Ovary (tissue), 9 donors: ENCODE results near the gene RAB3D. TPM values are rescaled to one million over a fixed set of nuclear protein-coding genes. Genes with fewer than 3 reads are reported as not detected.
"Not testable (repeated sequence)": the region's sequence is repeated elsewhere in the genome, so short reads cannot be mapped to it uniquely, and the experiment has no call there.

Source experiments
- DNase-seq, 5 donors: peaks; one replicate each; pipeline ENCODE4 v3.0.0-alpha.2; 2019 to 2020
- H3K27ac ChIP-seq, 2 donors: fragments of 200-600 bp; one replicate each; pipeline versions ENCODE4 v1.5.1 to v1.8.0; 2019 to 2022
- H3K27me3 ChIP-seq: fragments of 200-600 bp; one replicate; pipeline ENCODE4 v1.8.0; 2022
- H3K36me3 ChIP-seq: fragments of 200-600 bp; sonication (generic); one replicate; pipeline ENCODE4 v1.5.1; 2019
- H3K4me1 ChIP-seq: one replicate; pipeline ENCODE4 v1.8.1; 2013; ENCODE audit warnings: mild to moderate bottlenecking, moderate library complexity; ENCODE audit not compliant: insufficient read depth
- H3K4me3 ChIP-seq: fragments of 200-600 bp; sonication (generic); one replicate; pipeline ENCODE4 v1.5.1; 2017
- H3K9me3 ChIP-seq, 2 donors: fragments of 200-600 bp in 1 of 2; sonication (generic) in 1 of 2; one replicate each; pipeline versions ENCODE4 v1.5.1 to v1.8.1; 2013 to 2019; ENCODE audit warnings: mild to moderate bottlenecking in 1 of 2, moderate library complexity in 1 of 2
- CTCF ChIP-seq, 3 donors: fragments of 450-650 bp in 2 of 3; fragments of 200-600 bp in 1 of 3; IDR thresholded peaks; one replicate each; pipeline versions ENCODE4 v1.5.1 to v1.8.0; 2016 to 2022; ENCODE audit warnings: antibody characterized with exemption in 3 of 3, mild to moderate bottlenecking in 1 of 3
- EP300 ChIP-seq: sonication (generic); formaldehyde crosslinking; IDR thresholded peaks from one replicate; pipeline ENCODE4 v1.6.1; 2017; ENCODE audit warnings: antibody characterized with exemption
- POLR2A ChIP-seq: fragments of 450-650 bp; IDR thresholded peaks from one replicate; pipeline ENCODE4 v1.6.1; 2017; ENCODE audit warnings: antibody characterized with exemption, mild to moderate bottlenecking, moderate library complexity
- WGBS, 3 donors: extraction: QIAGEN DNeasy Blood & Tissue Kit in 1 of 3; methylation state at CpG; one replicate each; pipeline versions ENCODE4 v1.1.5 to v1.1.7; 2013 to 2017; 5-methylcytosine and 5-hydroxymethylcytosine counted together
- intact Hi-C, 4 donors: fragments of 100-400 bp; cut with DNase I; formaldehyde crosslinking; loops; one replicate each; pipeline versions ENCODE4 v1.11.0 to v1.15.1; 2022 to 2023
- polyA plus RNA-seq, 2 donors: library from polyadenylated mRNA; stranded (reverse); fragments of 200-250 nt in 1 of 2; fragments of 350-450 nt in 1 of 2; fragmentation: Illumina TruSeq in 1 of 2; extraction: RNeasy Lipid Tissue Mini Kit (QIAGEN cat#74804) in 1 of 2; gene quantifications; one replicate each; pipeline ENCODE4 v1.2.3, GENCODE V29; 2013 to 2014
- total RNA-seq, 7 donors: library from RNA; depleted of rRNA in 2 of 7; stranded (reverse); fragments of >200 nt in 2 of 7; fragmentation: NEBNext Ultra II Directional in 3 of 7; extraction: Animal tissue kit (Norgen Biotek cat#: 25700) in 3 of 7; gene quantifications; one replicate each; pipeline versions ENCODE4 v1.1.0 to v1.2.4, GENCODE V29; 2016 to 2023
- donor health status: DM: no; HTN: no; CAD: no; lungs with moderate emphysema.
- donor health status: DM: no; HTN: no; CAD: no.
- donor health status: Bipolar disorder and iron deficiency.
- donor health status: DM: yes; HTN: yes; CAD: no.
- donor health status: DM: no; HTN: no; CAD: no.
- donor health status: DM: yes; HTN: yes; CAD: no.

RAB3D gene
- total and polyA plus RNA-seq, 9 donors, result 4.7 to 27.2 (median 16.5) TPM

GRCh38 chr19:11321191-11322126 lies 18.0 kb downstream of the RAB3D start:
- H3K4me1 ChIP-seq, result peaks cover 10% of the 10 kb centered on the region
- no peak overlapping the region for H3K4me3 ChIP-seq
- no peaks in the 10 kb centered on the region for H3K9me3 ChIP-seq
- TF ChIP-seq CTCF (IDR thresholded peaks at IDR 0.05) (no peak), EP300 (no peak), POLR2A (no peak)
- intact Hi-C loops, result no loop called here
- WGBS, 3 donors, result 73 to 79% (median 75%) methylated on average over 14 of the region's 14 CpGs
- no peak for DNase-seq
- H3K27me3 ChIP-seq, result no peaks in the 10 kb centered on the region
- H3K27ac ChIP-seq, result no peak overlapping the region
- H3K36me3 ChIP-seq, result no peaks in the 10 kb centered on the region

GRCh38 chr19:11320278-11320995 lies 19.0 kb downstream of the RAB3D start:
- intact Hi-C loops, DNase-seq, H3K4me1 ChIP-seq, H3K36me3 ChIP-seq, H3K27ac ChIP-seq, H3K27me3 ChIP-seq, H3K9me3 ChIP-seq, H3K4me3 ChIP-seq: not testable (repeated sequence)
- WGBS, 3 donors, result 82 to 85% (median 83%) methylated on average over 9 of the region's 9 CpGs

GRCh38 chr19:11306337-11306736 lies 33.1 kb downstream of the RAB3D start:
- H3K36me3 ChIP-seq, result no peaks in the 10 kb centered on the region
- TF ChIP-seq EP300, result no peak
- no peak for TF ChIP-seq POLR2A
- no peak for TF ChIP-seq CTCF (IDR thresholded peaks at IDR 0.05)
- H3K9me3 ChIP-seq, result no peaks in the 10 kb centered on the region
- H3K27ac ChIP-seq, result no peak overlapping the region
- no peak overlapping the region for H3K4me3 ChIP-seq
- intact Hi-C loops, result no loop called here
- no peaks in the 10 kb centered on the region for H3K27me3 ChIP-seq
- no peaks in the 10 kb centered on the region for H3K4me1 ChIP-seq
- no peak for DNase-seq
- WGBS, 3 donors, result 64 to 83% (median 77%) methylated on average over 9 of the region's 9 CpGs

- Histone ChIP-seq H3K4me3 (no peak overlapping the region), H3K9me3 (no peaks in the 10 kb centered on the region), H3K27ac (no peak overlapping the region), H3K4me1 (no peaks in the 10 kb centered on the region), H3K36me3 (no peaks in the 10 kb centered on the region), H3K27me3 (no peaks in the 10 kb centered on the region)
- TF ChIP-seq CTCF (IDR thresholded peaks at IDR 0.05) (no peak), EP300 (no peak), POLR2A (no peak)
- intact Hi-C loops, result no loop called here
- 86 to 88% (median 86%) methylated on average over 5 of the region's 5 CpGs for WGBS, 3 donors
- DNase-seq, result no peak
Observed at GRCh38 chr19:11304936-11305335, 34.5 kb downstream of the RAB3D start.

GRCh38 chr19:11300811-11301120 lies 38.7 kb downstream of the RAB3D start:
- TF ChIP-seq EP300, result no peak
- no peak for TF ChIP-seq POLR2A
- no peak for TF ChIP-seq CTCF (IDR thresholded peaks at IDR 0.05)
- Histone ChIP-seq H3K36me3 (no peaks in the 10 kb centered on the region), H3K27ac (no peak overlapping the region), H3K9me3 (no peaks in the 10 kb centered on the region), H3K27me3 (no peaks in the 10 kb centered on the region), H3K4me1 (no peaks in the 10 kb centered on the region), H3K4me3 (no peak overlapping the region)
- DNase-seq, result no peak
- 62 to 76% (median 65%) methylated on average over 11 of the region's 11 CpGs for WGBS, 3 donors
- intact Hi-C loops, result no loop called here
